HG03280 (cell line): ENCODE data around the gene DYNC1H1.

Experiments used
- ATAC-seq: cut with Tn5 transposase; IDR thresholded peaks from one replicate; pipeline ENCODE4 v1.9.1; 2021; ENCODE audit warnings: mild to moderate bottlenecking, moderate library complexity; ENCODE audit not compliant: unreplicated experiment

DYNC1H1 gene

GRCh38 chr14:102029956-102030355 lies 65.6 kb downstream of the DYNC1H1 start:
- no peak for ATAC-seq

DNA sequence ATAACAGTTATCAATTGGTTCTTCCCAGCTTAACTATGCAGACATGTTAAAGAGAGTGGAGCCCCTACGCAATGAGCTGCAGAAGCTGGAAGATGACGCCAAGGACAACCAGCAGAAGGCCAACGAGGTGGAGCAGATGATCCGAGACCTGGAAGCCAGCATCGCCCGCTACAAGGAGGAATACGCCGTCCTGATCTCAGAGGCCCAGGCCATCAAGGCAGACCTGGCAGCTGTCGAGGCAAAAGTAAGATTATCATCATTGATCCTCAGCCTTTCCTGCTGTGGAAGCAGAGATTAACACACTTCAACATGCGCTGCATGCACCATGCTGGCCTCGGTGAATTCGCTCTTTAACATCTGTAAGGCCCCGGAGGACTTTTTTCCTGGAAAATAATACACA lies 68.9 kb downstream of the DYNC1H1 start:
- no peak for ATAC-seq

- ATAC-seq, result no peak
Observed at GRCh38 chr14:102034301-102034700, 69.9 kb downstream of the DYNC1H1 start.

- ATAC-seq, result no peak
Observed at GRCh38 chr14:102035914-102036313, 71.5 kb downstream of the DYNC1H1 start.

DNA sequence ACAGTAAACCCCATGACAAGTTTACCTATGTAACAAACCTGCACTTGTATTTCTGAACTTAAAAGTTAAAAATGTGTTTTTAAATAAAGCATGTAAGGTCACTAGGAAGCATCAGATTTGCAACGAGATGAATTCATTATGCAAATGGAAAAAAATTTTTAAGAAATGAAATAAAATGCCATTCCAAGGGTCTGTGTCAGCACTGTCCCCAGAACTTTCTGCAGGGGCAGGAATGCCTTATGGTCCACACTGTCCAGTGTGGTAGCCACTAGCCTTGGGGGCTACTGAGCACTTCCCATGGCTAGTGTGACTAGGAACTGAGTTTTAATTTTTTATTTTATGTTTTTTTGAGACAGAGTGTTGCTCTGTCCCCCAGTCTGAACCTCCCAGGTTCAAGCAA lies 73.3 kb downstream of the DYNC1H1 start:
- ATAC-seq, result no peak

DNA sequence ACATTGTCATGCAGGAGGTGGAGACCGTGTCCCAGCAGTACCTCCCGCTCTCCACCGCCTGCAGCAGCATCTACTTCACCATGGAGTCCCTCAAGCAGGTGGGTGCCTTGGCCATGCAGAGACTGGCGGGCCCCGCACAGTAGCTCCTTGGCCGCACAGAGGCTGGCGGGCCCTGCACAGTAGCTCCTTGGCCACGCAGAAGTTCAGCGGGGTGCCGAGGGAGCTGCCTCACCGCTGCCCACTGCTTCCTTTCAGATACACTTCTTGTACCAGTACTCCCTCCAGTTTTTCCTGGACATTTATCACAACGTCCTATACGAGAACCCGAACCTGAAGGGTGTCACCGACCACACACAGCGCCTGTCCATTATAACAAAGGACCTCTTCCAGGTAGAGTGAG lies 74.8 kb downstream of the DYNC1H1 start:
- no peak for ATAC-seq

DNA sequence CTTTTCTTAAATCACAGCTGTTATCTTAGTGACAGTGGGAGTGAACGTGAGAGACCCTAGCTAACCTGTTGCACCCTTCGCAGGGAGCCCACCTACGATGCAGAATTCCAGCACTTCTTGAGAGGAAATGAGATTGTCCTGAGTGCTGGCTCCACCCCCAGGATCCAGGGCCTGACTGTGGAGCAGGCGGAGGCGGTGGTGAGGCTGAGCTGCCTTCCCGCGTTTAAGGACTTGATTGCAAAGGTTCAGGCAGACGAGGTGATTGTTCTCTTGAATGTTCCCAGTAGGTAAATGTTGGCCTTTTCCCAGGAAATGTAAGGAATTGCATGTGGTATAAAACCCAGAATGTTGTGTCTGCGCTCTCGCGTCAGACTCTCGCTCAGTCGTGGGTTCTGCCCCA lies 75.8 kb downstream of the DYNC1H1 start:
- no peak for ATAC-seq

GRCh38 chr14:102042699-102043098 lies 78.3 kb downstream of the DYNC1H1 start:
- no peak for ATAC-seq

GRCh38 chr14:102043251-102044025 lies 79.1 kb downstream of the DYNC1H1 start:
- no peak for ATAC-seq

DNA sequence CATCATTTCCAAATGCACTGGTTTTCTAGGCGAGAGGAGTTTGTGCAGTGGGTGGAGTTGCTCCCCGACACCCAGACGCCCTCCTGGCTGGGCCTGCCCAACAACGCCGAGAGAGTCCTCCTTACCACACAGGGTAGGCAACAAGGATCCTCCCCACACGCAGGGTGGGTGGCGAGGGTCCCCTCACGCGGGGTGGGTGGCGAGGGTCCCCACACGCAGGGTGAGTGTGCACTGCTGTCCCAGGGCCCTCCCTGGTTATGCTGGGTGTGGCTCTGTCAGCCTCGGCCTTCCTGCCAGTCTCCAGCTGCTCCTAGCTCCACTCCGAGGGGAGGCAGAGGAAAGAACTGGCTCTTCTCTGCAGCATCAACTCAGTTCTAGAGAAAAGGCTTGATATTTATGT lies 80.2 kb downstream of the DYNC1H1 start:
- no peak for ATAC-seq

- ATAC-seq, result no peak
Observed at GRCh38 chr14:102046337-102047278, 82.2 kb downstream of the DYNC1H1 start.

- no peak for ATAC-seq
Observed at GRCh38 chr14:102047808-102048540, 83.6 kb downstream of the DYNC1H1 start.

- no peak for ATAC-seq
Observed at GRCh38 chr14:102049258-102050025, 85.1 kb downstream of the DYNC1H1 start.

GRCh38 chr14:102050026-102050405 lies 85.6 kb downstream of the DYNC1H1 start:
- ATAC-seq, result no peak

- no peak for ATAC-seq
Observed at GRCh38 chr14:102050625-102051024, 86.3 kb downstream of the DYNC1H1 start.

DNA sequence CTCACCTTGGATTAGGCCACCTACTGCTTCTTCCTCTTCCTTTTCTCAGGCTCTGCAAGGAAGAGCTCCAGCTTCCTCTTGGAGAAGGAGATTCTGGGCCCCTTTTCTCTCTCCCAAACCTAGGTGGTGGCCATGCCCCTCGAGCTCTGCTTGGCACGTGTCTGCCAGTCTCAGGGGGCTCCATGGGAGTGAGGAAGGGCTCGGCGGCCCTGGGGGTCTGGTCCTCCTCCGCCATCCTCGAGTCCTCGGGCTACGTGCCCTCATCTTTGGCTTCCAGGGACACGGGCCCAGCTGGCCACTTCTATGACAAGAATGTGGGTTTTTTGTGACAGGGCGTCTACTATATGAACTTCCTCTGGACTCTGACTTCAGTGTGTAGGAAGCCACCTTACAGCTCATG lies 88.1 kb downstream of the DYNC1H1 start:
- ATAC-seq, result no peak

DNA sequence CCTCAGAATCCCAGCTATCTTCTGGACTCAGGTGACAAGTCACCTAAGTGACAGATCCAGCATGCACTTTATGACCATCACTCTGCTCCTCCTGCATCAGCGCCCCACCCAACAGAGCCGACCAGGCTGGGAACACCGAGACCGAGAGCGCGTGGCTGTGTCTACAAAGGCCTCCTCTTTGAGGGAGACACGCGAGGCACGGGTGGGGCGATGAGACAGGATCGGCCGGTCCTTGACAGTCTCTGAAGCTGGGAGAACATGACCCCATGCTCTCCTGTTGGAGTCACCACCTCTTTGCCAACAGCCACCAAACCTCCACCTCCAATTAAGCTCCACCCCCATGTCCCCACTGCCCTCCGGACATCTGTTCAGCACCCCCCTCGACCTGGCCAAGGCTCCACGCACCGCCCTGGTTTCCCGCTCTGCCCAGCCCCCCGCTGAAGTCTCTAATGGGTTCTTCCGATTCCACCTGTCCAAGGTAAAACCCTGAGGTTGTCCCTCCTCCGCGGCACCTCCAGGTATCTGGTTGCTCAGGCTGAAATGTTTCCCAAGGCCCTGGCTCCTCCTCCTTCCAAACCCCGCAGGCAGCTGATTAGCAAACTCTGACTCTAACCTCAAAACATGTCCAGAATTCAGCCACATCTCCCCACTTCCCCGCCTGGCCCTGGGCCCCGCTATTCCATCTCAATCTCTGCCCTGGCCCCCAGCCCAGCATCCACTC lies 91.0 kb downstream of the DYNC1H1 start:
- ATAC-seq, result no peak

DNA sequence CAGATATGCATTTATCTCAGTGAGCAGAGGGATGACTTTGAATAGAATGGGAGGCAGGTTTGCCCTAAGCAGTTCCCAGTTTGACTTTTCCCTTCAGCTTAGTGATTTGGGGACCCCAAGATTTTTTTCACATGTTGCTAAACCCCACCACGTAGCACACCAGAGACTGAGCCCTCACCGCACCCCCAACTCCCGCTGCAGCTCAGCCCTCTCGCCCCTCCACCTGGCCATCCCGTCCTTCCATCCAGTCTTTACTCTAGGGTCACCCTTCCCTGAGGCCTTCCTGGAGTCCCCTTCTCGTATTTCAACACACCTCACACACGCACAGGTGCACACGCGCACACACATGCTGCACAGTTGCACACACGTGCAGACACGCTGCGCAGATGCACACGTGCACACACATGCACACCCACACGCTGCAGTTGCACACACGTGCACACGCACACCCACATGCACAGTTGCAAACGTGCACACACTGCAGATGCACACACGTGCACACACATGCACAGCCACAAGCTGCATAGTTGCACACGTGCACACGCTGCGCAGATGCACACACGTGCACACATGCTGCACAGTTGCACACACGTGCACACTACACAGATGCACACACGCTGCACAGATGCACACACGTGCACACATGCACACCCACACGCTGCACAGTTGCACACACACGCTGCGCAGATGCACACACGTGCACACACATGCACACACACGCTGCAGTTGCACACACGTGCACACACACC lies 92.5 kb downstream of the DYNC1H1 start:
- ATAC-seq, result no peak

DNA sequence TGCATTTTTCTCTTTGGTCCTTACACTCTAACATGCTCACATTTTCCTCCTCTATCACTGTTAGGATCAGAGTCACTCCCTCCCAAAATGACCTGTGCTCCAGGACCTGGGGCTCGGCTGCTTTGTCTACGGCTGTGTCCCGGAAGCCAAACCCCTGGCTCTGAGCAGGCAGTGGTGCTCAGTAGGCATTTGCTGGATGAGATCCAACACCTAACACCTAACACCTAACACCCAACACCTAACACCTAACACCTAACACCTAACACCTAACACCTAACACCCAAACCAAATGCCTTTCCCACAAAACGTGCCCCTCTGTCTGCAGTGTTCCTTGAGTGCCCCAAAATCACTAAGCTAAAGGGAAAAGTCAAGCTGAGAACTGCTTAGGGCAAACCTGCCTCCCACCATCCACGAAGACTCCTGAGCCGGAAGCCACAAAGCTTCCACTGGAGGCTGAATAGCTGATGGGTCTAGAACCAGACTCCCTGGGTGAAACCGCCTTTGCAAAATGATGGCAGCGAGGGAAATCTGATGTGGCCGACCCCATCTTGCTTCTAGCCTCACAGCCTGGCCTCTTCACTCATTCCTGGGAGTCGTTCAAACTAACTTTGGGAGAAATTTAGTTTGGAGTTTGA lies 93.2 kb downstream of the DYNC1H1 start:
- ATAC-seq, result no peak
